Cerebellar cortex (tissue), 1 donor: ENCODE measurements around the gene KRT222.
A peak's percentile ranks its signal among the peaks of the same experiment; 100 is the strongest.

Source experiments
- DNase-seq: peaks from one replicate; pipeline ENCODE4 v3.0.0-alpha.2; 2015; ENCODE audit warnings: low spot score

Gene KRT222

GRCh38 chr17:40615068-40615840 lies 49.7 kb downstream of the KRT222 start:
- DNase-seq = peak; percentile 68

DNA sequence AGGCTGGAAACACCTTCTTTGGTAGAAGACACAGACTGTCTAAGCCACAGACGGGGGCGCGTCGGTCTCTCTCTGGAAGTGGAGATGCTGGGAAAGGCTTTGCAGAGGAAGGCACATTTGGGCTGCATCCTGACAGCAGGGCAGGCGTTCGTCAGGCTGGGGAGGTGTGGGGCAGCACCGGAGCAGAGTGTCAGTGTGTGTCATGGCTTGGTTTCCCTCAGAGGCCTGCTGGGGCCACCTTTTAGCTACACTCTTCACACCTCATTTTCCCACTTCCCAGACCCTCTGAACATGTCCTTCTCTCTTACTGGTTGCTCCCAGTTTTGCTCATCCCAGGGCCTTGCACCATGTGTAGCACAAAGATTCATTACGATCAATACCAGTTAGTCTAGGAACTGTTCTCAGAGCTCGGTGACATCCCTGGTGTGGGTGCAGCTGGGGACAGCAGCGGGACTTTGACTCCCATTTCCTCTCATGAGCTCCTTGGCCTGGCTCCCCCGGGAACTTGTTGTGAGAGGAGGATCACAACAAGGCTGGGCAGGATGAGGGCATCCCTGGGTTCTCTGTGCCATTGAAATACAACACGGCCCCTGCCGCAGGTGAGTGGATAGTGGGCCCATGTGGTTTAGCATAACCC lies 50.4 kb downstream of the KRT222 start:
- no peak for DNase-seq

GRCh38 chr17:40613467-40614154 lies 51.4 kb downstream of the KRT222 start:
- no peak for DNase-seq

DNA sequence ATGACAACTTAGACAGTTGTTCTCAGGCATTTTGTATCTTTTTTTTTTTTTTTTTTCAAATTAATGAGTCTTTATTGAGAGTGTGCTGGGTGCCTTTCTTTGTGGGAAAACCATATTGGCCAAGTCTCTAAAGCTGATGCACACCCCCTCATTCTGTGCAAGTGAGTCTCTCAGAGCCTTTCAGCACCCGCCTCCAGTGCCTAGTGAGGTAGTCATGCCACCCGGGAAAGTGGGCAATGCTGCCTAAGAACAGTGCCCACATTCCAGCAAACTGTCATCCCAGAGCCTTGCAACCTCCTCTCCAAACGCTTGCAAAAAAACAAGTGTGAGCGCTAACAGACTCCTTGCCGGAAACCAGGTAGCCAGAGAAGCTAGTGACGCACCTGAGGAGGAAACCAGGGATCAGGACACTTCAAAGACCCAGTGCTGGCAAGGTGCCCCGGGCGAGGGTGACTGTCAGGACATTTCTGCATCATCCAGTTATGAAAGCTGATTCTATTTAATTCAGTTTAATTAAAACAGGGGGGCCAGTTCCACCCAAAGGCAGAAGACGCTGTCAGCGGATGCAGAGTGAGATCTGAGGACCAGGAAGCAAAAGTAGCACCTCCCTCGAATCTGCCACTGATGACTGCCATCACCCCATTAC lies 52.3 kb downstream of the KRT222 start:
- DNase-seq = no peak

DNA sequence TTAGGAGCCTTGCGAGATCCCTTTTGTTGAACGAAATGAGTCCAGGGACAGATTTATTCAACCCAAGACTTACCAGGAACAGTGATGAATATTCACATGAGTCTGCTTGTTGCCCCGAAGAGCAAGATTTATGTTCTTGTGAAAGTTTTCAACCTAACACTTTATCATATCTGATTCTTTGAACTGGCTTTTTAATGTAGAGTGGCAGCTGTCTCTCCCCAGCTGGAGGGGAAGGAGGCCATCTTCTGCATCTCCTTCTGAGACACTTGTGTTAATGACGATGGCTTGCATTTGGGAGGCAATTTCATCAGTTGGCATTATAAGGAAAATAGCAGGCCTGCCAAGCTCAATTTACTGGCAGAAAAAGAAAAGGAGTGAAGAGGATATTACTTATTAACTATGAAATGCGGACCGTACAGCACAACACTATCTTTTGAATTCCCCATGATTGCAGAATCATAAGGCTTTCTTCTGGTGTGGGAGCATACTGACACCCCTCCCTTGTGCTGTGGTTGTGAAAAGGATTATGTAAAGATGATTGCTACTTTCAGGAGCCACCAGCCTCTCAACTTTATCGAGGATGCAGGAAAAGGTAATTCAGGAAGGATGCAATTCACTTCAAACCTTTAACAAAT lies 53.0 kb downstream of the KRT222 start:
- DNase-seq = no peak

DNA sequence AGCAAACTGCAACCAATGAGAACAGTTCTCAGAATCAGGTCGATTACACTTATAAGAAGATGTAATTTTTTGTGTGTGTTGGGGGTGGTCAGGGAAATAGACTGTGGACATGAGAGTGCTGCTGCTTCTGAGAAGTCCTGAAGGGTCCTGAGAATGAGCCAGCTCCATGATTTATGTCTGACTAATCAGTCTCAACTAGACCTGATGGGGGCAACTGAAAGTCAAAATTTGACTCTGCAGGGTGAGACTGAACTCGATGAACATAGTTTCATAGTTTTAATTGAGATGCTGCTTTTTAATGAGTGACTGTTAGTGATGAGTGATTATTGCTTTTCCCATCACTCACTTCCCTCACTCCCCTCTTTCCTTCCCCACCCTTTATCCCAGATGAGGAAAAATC lies 54.6 kb downstream of the KRT222 start:
- no peak for DNase-seq

GRCh38 chr17:40608061-40608581 lies 56.9 kb downstream of the KRT222 start:
- no peak for DNase-seq

- DNase-seq = no peak
Observed at GRCh38 chr17:40607641-40608040, 57.3 kb downstream of the KRT222 start.

DNA sequence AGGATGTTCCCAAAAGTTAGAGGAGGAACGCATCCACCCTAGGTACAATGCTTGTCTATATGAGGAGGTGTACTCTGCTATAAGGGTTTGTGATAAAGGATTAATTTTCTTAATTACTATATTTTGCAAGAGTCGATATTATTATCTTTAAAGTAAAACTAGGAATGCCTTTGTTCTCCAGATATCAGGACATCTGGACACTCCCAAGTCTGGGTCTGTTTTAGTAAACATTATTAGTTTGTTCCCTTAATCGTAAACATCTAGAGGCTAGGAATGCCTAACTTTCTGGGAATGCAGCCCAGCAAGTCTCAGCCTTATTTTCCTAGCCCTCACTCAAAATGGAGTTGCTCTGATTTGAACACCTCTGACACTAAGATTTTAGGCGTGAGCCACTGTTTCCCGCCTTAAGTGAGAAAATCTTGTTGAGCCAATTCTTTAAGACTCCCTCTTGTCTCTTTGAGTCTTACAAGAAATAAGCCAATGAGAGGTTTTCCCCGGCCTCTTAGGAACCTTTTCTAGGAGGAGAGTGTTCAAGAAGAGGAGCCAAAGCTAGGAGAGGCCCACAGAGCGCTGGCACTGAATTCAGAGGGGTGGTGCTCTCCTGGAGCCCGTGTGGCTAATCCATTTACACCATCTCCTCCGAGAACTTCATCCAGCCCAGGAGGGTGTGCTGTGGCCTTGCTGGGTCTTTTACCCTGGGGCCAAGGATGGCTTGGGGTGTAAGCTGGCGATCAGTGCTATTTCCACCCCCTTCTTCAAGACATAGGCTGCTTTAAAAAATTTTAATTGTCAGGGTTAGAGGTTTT lies 58.2 kb downstream of the KRT222 start:
- no peak for DNase-seq

- DNase-seq = no peak
Observed at GRCh38 chr17:40605306-40605705, 59.7 kb downstream of the KRT222 start.
